Right hindlimb (tissue), 1 donor: ENCODE measurements around the gene GABPB1.

Experiments
- DNase-seq: peaks from one replicate; pipeline ENCODE4 v3.0.0-alpha.2; 2018

Gene GABPB1

GRCh38 chr15:50341616-50342136, 13.3 kb downstream of the GABPB1 start:
- DNase-seq = no peak

GRCh38 chr15:50340416-50340815, 14.6 kb downstream of the GABPB1 start:
- no peak for DNase-seq

- no peak for DNase-seq
Observed at GRCh38 chr15:50339717-50340116, 15.3 kb downstream of the GABPB1 start.

- no peak for DNase-seq
Observed at GRCh38 chr15:50335251-50335650, 19.7 kb downstream of the GABPB1 start.

- no peak for DNase-seq
Observed at GRCh38 chr15:50333229-50333628, 21.8 kb downstream of the GABPB1 start.

GRCh38 chr15:50330921-50331320, 24.1 kb downstream of the GABPB1 start:
- no peak for DNase-seq

DNA sequence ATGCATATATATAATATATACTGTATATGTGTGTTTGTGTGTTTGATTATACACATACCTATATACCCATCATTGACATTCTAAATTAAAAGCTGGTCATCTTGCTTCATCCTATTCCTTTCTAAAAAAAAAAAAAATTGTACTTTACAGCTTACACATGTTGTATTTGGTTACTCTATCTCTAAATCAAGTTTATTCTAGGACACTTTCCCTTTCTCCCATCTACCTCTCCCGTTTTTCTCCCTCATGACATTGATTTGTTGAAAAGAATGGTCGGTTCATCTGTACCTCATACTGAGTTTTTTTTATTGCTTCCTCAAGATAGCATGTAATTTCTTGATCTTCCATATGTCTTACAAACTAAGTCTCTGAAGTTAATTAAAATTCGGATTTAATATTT, 26.9 kb downstream of the GABPB1 start:
- DNase-seq = no peak

GRCh38 chr15:50321680-50322210, 33.3 kb downstream of the GABPB1 start:
- DNase-seq = no peak

DNA sequence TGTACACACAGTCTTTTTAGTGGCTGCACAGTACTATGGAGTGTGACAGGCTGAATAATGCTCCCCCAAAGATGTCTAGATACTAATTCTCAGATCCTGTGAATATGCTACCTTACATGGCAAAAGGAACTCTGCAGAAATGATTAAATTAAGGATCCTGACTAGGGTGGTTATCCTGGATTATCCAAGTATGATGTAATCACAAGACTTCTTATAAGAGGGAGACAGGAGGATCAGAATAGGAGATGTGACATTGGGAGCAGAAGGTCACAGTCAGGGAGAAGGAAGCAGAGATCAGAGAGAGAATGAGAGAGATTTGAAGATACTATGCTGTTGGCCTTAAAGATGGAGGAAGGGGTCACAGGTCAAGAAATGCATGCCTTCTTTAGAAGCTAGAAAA, 34.5 kb downstream of the GABPB1 start:
- no peak for DNase-seq

- DNase-seq = no peak
Observed at GRCh38 chr15:50318697-50319096, 36.3 kb downstream of the GABPB1 start.

- DNase-seq = no peak
Observed at GRCh38 chr15:50315814-50316630, 39.0 kb downstream of the GABPB1 start.

- no peak for DNase-seq
Observed at GRCh38 chr15:50312636-50313035, 42.4 kb downstream of the GABPB1 start.

DNA sequence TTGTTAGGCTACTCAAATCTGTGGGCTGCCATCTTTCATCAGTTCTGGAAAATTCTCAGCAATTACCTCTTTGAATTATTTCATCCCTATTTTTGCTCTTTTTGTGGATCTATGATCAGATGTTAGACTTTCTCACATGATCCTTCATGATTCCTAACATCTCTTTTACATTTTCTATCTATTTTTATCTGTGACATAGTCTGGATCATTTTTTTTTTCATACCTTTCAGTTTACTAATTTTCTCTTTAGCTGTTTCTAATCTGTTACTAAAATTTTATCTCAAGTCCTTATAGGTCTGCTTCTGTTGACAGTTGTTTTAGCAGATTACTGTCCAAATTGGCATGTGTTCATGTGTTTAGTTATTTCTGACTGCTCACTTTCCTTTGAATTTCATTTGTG, 47.2 kb downstream of the GABPB1 start:
- no peak for DNase-seq

- no peak for DNase-seq
Observed at GRCh38 chr15:50304836-50305235, 50.2 kb downstream of the GABPB1 start.

DNA sequence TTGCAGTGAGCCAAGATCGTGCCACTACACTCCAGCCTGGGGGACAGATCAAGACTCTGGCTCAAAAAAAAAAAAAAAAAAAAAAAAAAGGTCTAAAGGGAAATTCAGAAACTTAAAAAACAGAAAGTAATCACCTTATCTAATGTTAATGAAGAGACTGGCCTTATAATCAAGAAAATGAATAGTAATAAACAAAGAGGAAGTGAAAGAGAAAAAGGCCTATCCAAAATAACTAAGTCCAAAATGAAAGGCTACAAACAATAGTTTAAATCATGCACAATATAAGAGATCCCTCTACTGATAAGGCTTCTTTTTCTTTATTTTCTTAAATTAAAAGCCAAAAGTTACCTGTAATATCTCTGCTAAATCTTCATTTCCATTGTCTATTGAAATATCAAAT, 52.4 kb downstream of the GABPB1 start:
- DNase-seq = no peak

- no peak for DNase-seq
Observed at GRCh38 chr15:50298340-50298739, 56.7 kb downstream of the GABPB1 start.

- no peak for DNase-seq
Observed at GRCh38 chr15:50295966-50296365, 59.0 kb downstream of the GABPB1 start.

- DNase-seq = no peak
Observed at GRCh38 chr15:50289749-50290148, 65.2 kb downstream of the GABPB1 start.

- no peak for DNase-seq
Observed at GRCh38 chr15:50287324-50288116, 67.5 kb downstream of the GABPB1 start.

DNA sequence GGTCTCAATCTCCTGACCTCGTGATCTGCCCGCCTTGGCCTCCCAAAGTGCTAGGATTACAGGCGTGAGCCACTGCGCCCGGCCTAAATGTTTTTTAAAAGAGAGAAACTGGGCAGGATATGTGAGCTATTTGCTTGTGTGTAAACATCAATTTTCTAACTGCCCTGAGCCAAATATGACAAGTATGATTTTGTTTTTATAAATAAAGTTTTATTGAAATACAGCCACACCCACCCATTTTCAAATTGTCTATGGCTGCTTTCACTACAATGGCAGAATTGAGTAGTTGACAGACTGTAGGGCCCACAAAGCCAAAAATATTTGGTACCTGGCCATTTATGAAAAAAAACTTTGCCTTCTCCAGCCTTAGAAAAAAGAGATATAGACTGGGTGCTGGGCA, 73.6 kb downstream of the GABPB1 start:
- DNase-seq = no peak

DNA sequence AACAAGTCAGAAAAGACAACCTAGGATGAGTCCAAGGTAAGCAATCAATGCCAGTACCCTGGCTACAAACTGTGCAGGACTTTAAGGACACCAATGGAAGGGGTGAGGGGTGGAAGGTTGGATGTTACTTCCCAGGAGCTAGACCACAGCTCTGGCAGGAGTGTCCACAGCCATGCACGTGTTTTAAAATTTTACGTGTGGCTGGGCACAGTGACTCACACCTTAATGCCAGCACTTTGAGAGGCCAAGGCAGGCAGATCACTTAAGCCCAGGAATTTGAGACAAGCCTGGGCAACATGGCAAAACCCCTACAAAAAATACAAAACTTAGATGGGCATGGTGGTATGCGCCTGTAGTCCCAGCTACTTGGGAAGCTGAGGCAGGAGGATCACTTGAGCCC, 74.7 kb downstream of the GABPB1 start:
- DNase-seq = no peak

- no peak for DNase-seq
Observed at GRCh38 chr15:50278496-50278895, 76.5 kb downstream of the GABPB1 start.

GRCh38 chr15:50277370-50277769, 77.6 kb downstream of the GABPB1 start:
- no peak for DNase-seq

GRCh38 chr15:50275908-50276307, 79.1 kb downstream of the GABPB1 start:
- no peak for DNase-seq
